Neural cell (in vitro differentiated cells): ENCODE data around the gene TNS3. TPM values are rescaled to one million over a fixed set of nuclear protein-coding genes. Genes with fewer than 3 reads are reported as not detected.

Experiments
- H2AFZ ChIP-seq: fragments of 200-600, 300-800 bp; sonication (generic), shearing (Covaris generic); 2 replicates; pipeline ENCODE4 v1.6.0; 2014; ENCODE audit warnings: low read depth, mild to moderate bottlenecking, antibody characterized with exemption, low read length, moderate library complexity
- H3F3A ChIP-seq: fragments of 200-600 bp; shearing (Covaris generic); 2 replicates; pipeline ENCODE4 v1.6.1; 2016; ENCODE audit warnings: mild to moderate bottlenecking, moderate library complexity, mixed read lengths, antibody characterized with exemption, low read length; ENCODE audit not compliant: insufficient read depth, poor library complexity, severe bottlenecking
- H3K27ac ChIP-seq: fragments of 200-600, 300-800 bp; sonication (generic), shearing (Covaris generic); 2 replicates; pipeline ENCODE4 v1.5.1; 2014; ENCODE audit warnings: mild to moderate bottlenecking, low read length, moderate library complexity
- H3K27me3 ChIP-seq: fragments of 300-800, 200-600 bp; sonication (generic), shearing (Covaris generic); 2 replicates; pipeline ENCODE4 v1.6.0; 2014; ENCODE audit warnings: mild to moderate bottlenecking, low read depth, low read length, moderate library complexity; ENCODE audit not compliant: insufficient read depth
- H3K36me3 ChIP-seq: fragments of 300-800, 200-600 bp; sonication (generic), shearing (Covaris generic); 2 replicates; pipeline ENCODE4 v1.5.1; 2014; ENCODE audit warnings: mild to moderate bottlenecking, antibody characterized with exemption, low read length, moderate library complexity; ENCODE audit not compliant: insufficient read depth
- H3K4me2 ChIP-seq: fragments of 300-800, 200-600 bp; sonication (generic), shearing (Covaris generic); 2 replicates; pipeline ENCODE4 v1.6.0; 2014; ENCODE audit warnings: mild to moderate bottlenecking, low read length
- H3K4me3 ChIP-seq: fragments of 300-800, 200-600 bp; sonication (generic), shearing (Covaris generic); 2 replicates; pipeline ENCODE4 v1.5.1; 2014; ENCODE audit warnings: mild to moderate bottlenecking, low read length, moderate library complexity
- H3K79me2 ChIP-seq: fragments of 200-600 bp; shearing (Covaris generic); replicated peaks from 2 replicates; pipeline ENCODE4 v1.6.0; 2014; ENCODE audit warnings: mild to moderate bottlenecking, low read length, moderate library complexity; ENCODE audit not compliant: insufficient read depth
- H3K9ac ChIP-seq: fragments of 300-800, 200-600 bp; sonication (generic), shearing (Covaris generic); 2 replicates; pipeline ENCODE4 v1.6.1; 2016; ENCODE audit warnings: mild to moderate bottlenecking, low read length, mixed read lengths
- H3K9me2 ChIP-seq: fragments of 200-600 bp; shearing (Covaris generic); 2 replicates; pipeline ENCODE4 v1.6.1; 2016; ENCODE audit warnings: mild to moderate bottlenecking, low read length, mixed read lengths; ENCODE audit not compliant: insufficient read depth
- H3K9me3 ChIP-seq: fragments of 200-600, 300-800 bp; sonication (generic), shearing (Covaris generic); 2 replicates; pipeline ENCODE4 v1.6.1; 2016; ENCODE audit warnings: mild to moderate bottlenecking, mixed run types, low read length, moderate library complexity, mixed read lengths
- H4K20me1 ChIP-seq: fragments of 200-600 bp; shearing (Covaris generic); 2 replicates; pipeline ENCODE4 v1.6.1; 2016; ENCODE audit warnings: mild to moderate bottlenecking, mixed run types; ENCODE audit not compliant: insufficient read depth
- EP300 ChIP-seq: fragments of 450-650 bp; conservative IDR thresholded peaks from 2 replicates; pipeline ENCODE4 v1.6.1; 2014; ENCODE audit warnings: antibody characterized with exemption, mild to moderate bottlenecking, moderate library complexity; ENCODE audit not compliant: poor library complexity, severe bottlenecking
- EZH2 ChIP-seq: fragments of 200-600, 300-800 bp; shearing (Covaris generic), sonication (generic); IDR thresholded peaks from 2 replicates; pipeline ENCODE4 v1.6.1; 2014; ENCODE audit warnings: antibody characterized with exemption, low read length, borderline replicate concordance, mild to moderate bottlenecking; ENCODE audit not compliant: insufficient read depth, poor library complexity, severe bottlenecking
- MXI1 ChIP-seq: fragments of 450-650 bp; conservative IDR thresholded peaks from 2 replicates; pipeline ENCODE4 v1.6.1; 2014; ENCODE audit warnings: antibody characterized with exemption, mild to moderate bottlenecking; ENCODE audit not compliant: poor library complexity, severe bottlenecking
- POLR2AphosphoS5 ChIP-seq: IDR thresholded peaks from 2 replicates; pipeline ENCODE4 v1.6.1; 2012
- RAD21 ChIP-seq: fragments of 450-650 bp; conservative IDR thresholded peaks from 2 replicates; pipeline ENCODE4 v1.6.1; 2014; ENCODE audit warnings: antibody characterized with exemption, mild to moderate bottlenecking, moderate library complexity
- SMC3 ChIP-seq: fragments of 450-650 bp; conservative IDR thresholded peaks from 2 replicates; pipeline ENCODE4 v1.6.1; 2014; ENCODE audit warnings: antibody characterized with exemption, mild to moderate bottlenecking, moderate library complexity; ENCODE audit not compliant: poor library complexity
- TAF1 ChIP-seq: IDR thresholded peaks from 2 replicates; pipeline ENCODE4 v1.6.1; 2012; ENCODE audit warnings: low read depth
- polyA plus RNA-seq: library from polyadenylated mRNA; depleted of rRNA; stranded (reverse); fragments of >200 nt; gene quantifications from 2 replicates; pipeline ENCODE4 v1.2.3, GENCODE V29; 2014
- TF ChIP-seq, protein P1 (sequence below): IDR thresholded peaks from 2 replicates; pipeline ENCODE4 v1.6.1; 2012; ENCODE audit warnings: borderline replicate concordance
- TF ChIP-seq, protein P2 (sequence below): fragments of 450-650 bp; IDR thresholded peaks from 2 replicates; pipeline ENCODE4 v1.5.1; 2014; ENCODE audit warnings: antibody characterized with exemption, mild to moderate bottlenecking, moderate library complexity; ENCODE audit not compliant: poor library complexity, severe bottlenecking

TNS3 gene
- polyA plus RNA-seq, 1 donor from 2014 or later: 0.58 TPM

- Histone ChIP-seq H3K4me3 (no peak overlapping the region), H3K27me3 (no peaks in the 10 kb centered on the region), H4K20me1 (no peaks in the 10 kb centered on the region), H2AFZ (no peak overlapping the region), H3K9me2 (no peaks in the 10 kb centered on the region), H3K27ac (no peak overlapping the region), H3K36me3 (no peaks in the 10 kb centered on the region), H3K79me2 (no peaks in the 10 kb centered on the region), H3K9me3 (no peaks in the 10 kb centered on the region), H3F3A (no peaks in the 10 kb centered on the region), H3K9ac (no peak overlapping the region), H3K4me2 (no peak overlapping the region)
- TF ChIP-seq POLR2AphosphoS5 (no peak), TAF1 (no peak), EP300 (no peak), RAD21 (no peak), SMC3 (no peak), EZH2 (no peak), MXI1 (no peak)
- TF ChIP-seq, protein P1, sequence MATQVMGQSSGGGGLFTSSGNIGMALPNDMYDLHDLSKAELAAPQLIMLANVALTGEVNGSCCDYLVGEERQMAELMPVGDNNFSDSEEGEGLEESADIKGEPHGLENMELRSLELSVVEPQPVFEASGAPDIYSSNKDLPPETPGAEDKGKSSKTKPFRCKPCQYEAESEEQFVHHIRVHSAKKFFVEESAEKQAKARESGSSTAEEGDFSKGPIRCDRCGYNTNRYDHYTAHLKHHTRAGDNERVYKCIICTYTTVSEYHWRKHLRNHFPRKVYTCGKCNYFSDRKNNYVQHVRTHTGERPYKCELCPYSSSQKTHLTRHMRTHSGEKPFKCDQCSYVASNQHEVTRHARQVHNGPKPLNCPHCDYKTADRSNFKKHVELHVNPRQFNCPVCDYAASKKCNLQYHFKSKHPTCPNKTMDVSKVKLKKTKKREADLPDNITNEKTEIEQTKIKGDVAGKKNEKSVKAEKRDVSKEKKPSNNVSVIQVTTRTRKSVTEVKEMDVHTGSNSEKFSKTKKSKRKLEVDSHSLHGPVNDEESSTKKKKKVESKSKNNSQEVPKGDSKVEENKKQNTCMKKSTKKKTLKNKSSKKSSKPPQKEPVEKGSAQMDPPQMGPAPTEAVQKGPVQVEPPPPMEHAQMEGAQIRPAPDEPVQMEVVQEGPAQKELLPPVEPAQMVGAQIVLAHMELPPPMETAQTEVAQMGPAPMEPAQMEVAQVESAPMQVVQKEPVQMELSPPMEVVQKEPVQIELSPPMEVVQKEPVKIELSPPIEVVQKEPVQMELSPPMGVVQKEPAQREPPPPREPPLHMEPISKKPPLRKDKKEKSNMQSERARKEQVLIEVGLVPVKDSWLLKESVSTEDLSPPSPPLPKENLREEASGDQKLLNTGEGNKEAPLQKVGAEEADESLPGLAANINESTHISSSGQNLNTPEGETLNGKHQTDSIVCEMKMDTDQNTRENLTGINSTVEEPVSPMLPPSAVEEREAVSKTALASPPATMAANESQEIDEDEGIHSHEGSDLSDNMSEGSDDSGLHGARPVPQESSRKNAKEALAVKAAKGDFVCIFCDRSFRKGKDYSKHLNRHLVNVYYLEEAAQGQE: no peak
- TF ChIP-seq, protein P2, sequence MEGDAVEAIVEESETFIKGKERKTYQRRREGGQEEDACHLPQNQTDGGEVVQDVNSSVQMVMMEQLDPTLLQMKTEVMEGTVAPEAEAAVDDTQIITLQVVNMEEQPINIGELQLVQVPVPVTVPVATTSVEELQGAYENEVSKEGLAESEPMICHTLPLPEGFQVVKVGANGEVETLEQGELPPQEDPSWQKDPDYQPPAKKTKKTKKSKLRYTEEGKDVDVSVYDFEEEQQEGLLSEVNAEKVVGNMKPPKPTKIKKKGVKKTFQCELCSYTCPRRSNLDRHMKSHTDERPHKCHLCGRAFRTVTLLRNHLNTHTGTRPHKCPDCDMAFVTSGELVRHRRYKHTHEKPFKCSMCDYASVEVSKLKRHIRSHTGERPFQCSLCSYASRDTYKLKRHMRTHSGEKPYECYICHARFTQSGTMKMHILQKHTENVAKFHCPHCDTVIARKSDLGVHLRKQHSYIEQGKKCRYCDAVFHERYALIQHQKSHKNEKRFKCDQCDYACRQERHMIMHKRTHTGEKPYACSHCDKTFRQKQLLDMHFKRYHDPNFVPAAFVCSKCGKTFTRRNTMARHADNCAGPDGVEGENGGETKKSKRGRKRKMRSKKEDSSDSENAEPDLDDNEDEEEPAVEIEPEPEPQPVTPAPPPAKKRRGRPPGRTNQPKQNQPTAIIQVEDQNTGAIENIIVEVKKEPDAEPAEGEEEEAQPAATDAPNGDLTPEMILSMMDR: no peak
These were observed 234.6 kb downstream of the TNS3 start for GRCh38 chr7:47347346-47347745.

DNA sequence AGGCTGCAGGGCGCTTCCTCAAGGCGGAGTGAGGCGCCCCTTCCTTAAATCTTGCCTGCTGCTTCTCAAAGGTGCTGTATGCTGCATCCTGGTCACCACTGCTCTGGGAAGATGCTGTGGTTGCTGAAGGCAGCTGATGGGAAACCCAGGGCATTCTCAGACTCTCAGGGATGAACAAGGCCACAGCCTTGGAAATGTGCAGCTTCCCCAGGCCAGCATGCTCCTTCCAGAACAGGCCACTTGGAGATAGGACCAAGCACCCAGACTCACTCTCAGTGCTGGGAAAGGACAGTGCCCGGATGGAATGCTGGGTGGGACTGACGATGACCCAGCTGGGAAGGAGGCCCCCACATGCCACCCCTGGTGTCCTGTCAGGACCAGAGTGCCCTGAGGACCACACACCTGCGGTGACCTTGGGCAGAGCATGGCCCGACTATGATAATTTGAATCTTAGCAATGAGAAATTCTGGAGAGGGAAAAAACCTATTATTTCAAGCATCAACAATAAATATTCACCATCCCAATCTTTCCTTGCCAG lies 235.5 kb downstream of the TNS3 start:
- Histone ChIP-seq H4K20me1 (no peaks in the 10 kb centered on the region), H3K9ac (no peak overlapping the region), H2AFZ (no peak overlapping the region), H3K27ac (no peak overlapping the region), H3K4me3 (no peak overlapping the region), H3K9me2 (no peaks in the 10 kb centered on the region), H3K36me3 (no peaks in the 10 kb centered on the region), H3K9me3 (no peaks in the 10 kb centered on the region), H3K27me3 (no peaks in the 10 kb centered on the region), H3K4me2 (no peak overlapping the region), H3K79me2 (no peaks in the 10 kb centered on the region), H3F3A (no peaks in the 10 kb centered on the region)
- TF ChIP-seq POLR2AphosphoS5 (no peak), EP300 (no peak), SMC3 (no peak), MXI1 (no peak), EZH2 (no peak), RAD21 (no peak), TAF1 (no peak)
- TF ChIP-seq, protein P1: no peak
- TF ChIP-seq, protein P2: no peak
